ENCODE data around the gene LGALS13.
A peak's percentile ranks its signal among the peaks of the same experiment; 100 is the strongest.
"Not testable (repeated sequence)": the region's sequence is repeated elsewhere in the genome, so short reads cannot be mapped to it uniquely, and the experiment has no call there.

- TF ChIP-seq CTCF (IDR thresholded peaks at IDR 0.05; ENCODE audit: control extremely low read depth in 1 of 3, insufficient read depth in 1 of 3, low read depth in 1 of 3, low read length in 3 of 3) (peak in 2 of 3 experiments; percentile 26 to 34; a peak in 2 of 4 replicates), RAD21 (IDR thresholded peaks at IDR 0.05 in 1 of 2, conservative IDR thresholded peaks at IDR 0.05 in 1 of 2; ENCODE audit: low read depth in 2 of 2, low read length in 2 of 2) (peak; percentile 61 to 69), KDM1A (IDR thresholded peaks at IDR 0.05; ENCODE audit: borderline replicate concordance, low read length) (peak; percentile 37; the same call in 1 of the 2 replicates)
- TF ChIP-seq EZH2 (IDR thresholded peaks at IDR 0.05; ENCODE audit: low read depth, low read length, severe bottlenecking); USF2 (IDR thresholded peaks at IDR 0.05; ENCODE audit: low read length); TEAD4 (IDR thresholded peaks at IDR 0.05; ENCODE audit: low read depth, low read length); TAF7 (optimal IDR thresholded peaks at IDR 0.05; ENCODE audit: borderline replicate concordance, low read depth, low read length); ZNF274 (IDR thresholded peaks at IDR 0.05; ENCODE audit: borderline replicate concordance, extremely low read depth, low read length); MAX (IDR thresholded peaks at IDR 0.05); CEBPB (IDR thresholded peaks at IDR 0.05; ENCODE audit: low read depth, low read length); FOSL1 (IDR thresholded peaks at IDR 0.05; ENCODE audit: insufficient read depth, low read depth, low read length); JUND (IDR thresholded peaks at IDR 0.05; ENCODE audit: low read length): not testable (repeated sequence)
Measured at GRCh38 chr19:39627631-39628030, 25.3 kb downstream of the LGALS13 start.

Measured in H1 (cell line).